Measurements from ENCODE around the gene F2. TPM values are rescaled to one million over a fixed set of nuclear protein-coding genes. Genes with fewer than 3 reads are reported as not detected.

The F2 gene
- total and polyA plus RNA-seq, 4 donors: 631 to 1,505 (median 1,232) TPM

GRCh38 chr11:46760429-46761128, 41.6 kb downstream of the F2 start:
- Histone ChIP-seq H3K27me3 (ENCODE audit: control insufficient read depth in 4 of 4, insufficient read depth in 4 of 4, low read length in 3 of 4) (no peaks in the 10 kb centered on the region), H3K9ac (ENCODE audit: low read depth in 1 of 2, low read length in 2 of 2) (no peak overlapping the region), H3K4me3 (ENCODE audit: low read depth in 1 of 3, low read length in 3 of 3) (no peak overlapping the region), H3K9me3 (ENCODE audit: control insufficient read depth in 4 of 4, low read length in 3 of 4) (no peaks in the 10 kb centered on the region), H3K36me3 (ENCODE audit: control insufficient read depth in 4 of 4, insufficient read depth in 3 of 4, low read depth in 1 of 4, low read length in 3 of 4) (peaks cover 18 to 55% (median 43%) of the 10 kb centered on the region in 4 donors), H3K4me1 (ENCODE audit: control insufficient read depth in 4 of 4, insufficient read depth in 4 of 4, low read length in 3 of 4) (no peaks in the 10 kb centered on the region), H3K27ac (ENCODE audit: low read depth in 1 of 2, low read length in 2 of 2) (no peak overlapping the region)
- WGBS: 97% methylated on average over 6 of the region's 6 CpGs
- TF ChIP-seq EGR1 (IDR thresholded peaks at IDR 0.05; ENCODE audit: low read depth in 2 of 2): no peak
- no peak for TF ChIP-seq ATF3 (IDR thresholded peaks at IDR 0.05)
- TF ChIP-seq GABPA (IDR thresholded peaks at IDR 0.05 in 1 of 2, conservative IDR thresholded peaks at IDR 0.05 in 1 of 2): no peak
- TF ChIP-seq NR2F2 (IDR thresholded peaks at IDR 0.05): no peak
- no peak for TF ChIP-seq YY1 (IDR thresholded peaks at IDR 0.05)
- no peak for TF ChIP-seq FOXA1 (IDR thresholded peaks at IDR 0.05)
- no peak for TF ChIP-seq CTCF (IDR thresholded peaks at IDR 0.05; ENCODE audit: low read depth, low read length, missing input control)
- no peak for TF ChIP-seq HNF4A (conservative IDR thresholded peaks at IDR 0.05)
- no peak for TF ChIP-seq RAD21 (IDR thresholded peaks at IDR 0.05)
- no peak for TF ChIP-seq JUND (IDR thresholded peaks at IDR 0.05)
- no peak for TF ChIP-seq MAX (IDR thresholded peaks at IDR 0.05)
- no peak for TF ChIP-seq HNF4G (IDR thresholded peaks at IDR 0.05)
- TF ChIP-seq TAF1 (conservative IDR thresholded peaks at IDR 0.05): no peak
- no peak for TF ChIP-seq FOXA2 (IDR thresholded peaks at IDR 0.05)
- TF ChIP-seq SP1 (IDR thresholded peaks at IDR 0.05): no peak
- no peak for TF ChIP-seq REST (IDR thresholded peaks at IDR 0.05)
- TF ChIP-seq ZBTB33 (IDR thresholded peaks at IDR 0.05): no peak
- DNase-seq (ENCODE audit: low spot score): no peak

All from liver (tissue), 9 donors.